ENCODE results near the gene DNASE1L2.

DNASE1L2 gene

DNA sequence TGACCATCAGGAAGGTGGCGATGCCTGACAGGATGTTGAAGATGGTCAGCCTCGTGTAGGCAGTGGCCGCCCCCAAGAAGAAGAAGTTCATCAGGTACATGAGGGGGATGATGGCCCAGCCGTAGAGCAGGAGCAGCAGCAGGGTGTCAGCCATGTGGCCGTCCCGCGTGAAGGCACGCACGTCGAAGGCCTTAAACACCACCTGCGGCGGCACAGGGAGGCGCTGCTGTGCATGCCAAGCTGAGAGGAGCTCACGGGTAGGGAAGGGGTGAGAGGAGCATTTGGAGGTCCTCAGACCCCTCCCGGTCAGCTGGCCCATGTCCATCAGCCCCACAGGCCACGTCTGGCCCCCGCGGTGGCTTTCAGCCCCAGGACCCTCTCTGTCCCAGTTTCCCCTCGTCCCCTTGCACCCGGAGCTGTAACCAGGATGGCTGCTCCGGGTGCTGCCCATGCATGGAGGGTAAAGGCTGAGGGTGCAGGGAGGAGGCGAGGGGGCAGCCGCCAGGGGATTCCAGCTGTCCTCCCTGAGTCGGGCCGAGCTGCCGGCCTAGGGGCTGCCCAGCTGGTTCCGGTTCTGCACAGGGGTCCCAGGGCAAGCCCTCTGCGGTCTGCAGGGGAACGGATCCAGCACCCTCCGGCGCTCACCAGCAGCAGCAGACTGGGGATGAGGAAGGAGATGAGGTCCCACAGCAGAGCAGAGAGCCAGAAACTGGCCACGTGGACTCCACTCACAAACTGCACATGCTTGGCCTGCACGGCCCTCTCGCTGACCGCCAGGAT lies 48.7 kb downstream of the DNASE1L2 start:
- TF ChIP-seq, protein P1, sequence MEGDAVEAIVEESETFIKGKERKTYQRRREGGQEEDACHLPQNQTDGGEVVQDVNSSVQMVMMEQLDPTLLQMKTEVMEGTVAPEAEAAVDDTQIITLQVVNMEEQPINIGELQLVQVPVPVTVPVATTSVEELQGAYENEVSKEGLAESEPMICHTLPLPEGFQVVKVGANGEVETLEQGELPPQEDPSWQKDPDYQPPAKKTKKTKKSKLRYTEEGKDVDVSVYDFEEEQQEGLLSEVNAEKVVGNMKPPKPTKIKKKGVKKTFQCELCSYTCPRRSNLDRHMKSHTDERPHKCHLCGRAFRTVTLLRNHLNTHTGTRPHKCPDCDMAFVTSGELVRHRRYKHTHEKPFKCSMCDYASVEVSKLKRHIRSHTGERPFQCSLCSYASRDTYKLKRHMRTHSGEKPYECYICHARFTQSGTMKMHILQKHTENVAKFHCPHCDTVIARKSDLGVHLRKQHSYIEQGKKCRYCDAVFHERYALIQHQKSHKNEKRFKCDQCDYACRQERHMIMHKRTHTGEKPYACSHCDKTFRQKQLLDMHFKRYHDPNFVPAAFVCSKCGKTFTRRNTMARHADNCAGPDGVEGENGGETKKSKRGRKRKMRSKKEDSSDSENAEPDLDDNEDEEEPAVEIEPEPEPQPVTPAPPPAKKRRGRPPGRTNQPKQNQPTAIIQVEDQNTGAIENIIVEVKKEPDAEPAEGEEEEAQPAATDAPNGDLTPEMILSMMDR (IDR thresholded peaks at IDR 0.05; ENCODE audit: borderline replicate concordance, control extremely low read depth, extremely low read depth, insufficient read depth, missing control alignments) = no peak
- in situ Hi-C loops (cut with MboI; ENCODE audit: low sequenced_read_pairs, unreplicated experiment) = no loop called here
- DNase-seq (ENCODE audit: low spot score) = no peak

DNA sequence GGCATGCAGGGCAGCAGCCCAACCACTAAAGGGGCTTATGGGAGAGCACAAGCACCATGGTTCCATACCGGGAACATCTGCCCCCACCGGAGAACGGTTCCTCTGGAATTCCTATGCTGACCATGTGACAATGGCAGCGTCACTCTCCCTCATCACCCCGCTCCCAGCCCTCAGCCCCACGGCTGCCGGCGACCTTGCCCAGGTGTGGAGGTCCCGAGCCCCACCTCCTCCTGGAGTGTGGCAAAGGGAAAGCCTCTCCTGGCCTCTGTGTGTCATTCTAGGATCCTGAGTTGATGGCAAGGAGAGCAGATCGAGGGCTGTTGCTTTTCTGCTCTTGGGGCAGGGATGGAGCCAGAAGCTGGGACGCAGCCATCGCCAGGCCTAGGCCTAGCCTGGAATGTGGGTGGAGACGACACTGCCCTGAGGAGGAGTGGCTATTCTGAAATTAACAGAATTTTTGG lies 49.5 kb downstream of the DNASE1L2 start:
- no peak for DNase-seq (ENCODE audit: low spot score)
- TF ChIP-seq, protein P1 (IDR thresholded peaks at IDR 0.05; ENCODE audit: borderline replicate concordance, control extremely low read depth, extremely low read depth, insufficient read depth, missing control alignments) = no peak
- in situ Hi-C loops (cut with MboI; ENCODE audit: low sequenced_read_pairs, unreplicated experiment) = no loop called here

DNA sequence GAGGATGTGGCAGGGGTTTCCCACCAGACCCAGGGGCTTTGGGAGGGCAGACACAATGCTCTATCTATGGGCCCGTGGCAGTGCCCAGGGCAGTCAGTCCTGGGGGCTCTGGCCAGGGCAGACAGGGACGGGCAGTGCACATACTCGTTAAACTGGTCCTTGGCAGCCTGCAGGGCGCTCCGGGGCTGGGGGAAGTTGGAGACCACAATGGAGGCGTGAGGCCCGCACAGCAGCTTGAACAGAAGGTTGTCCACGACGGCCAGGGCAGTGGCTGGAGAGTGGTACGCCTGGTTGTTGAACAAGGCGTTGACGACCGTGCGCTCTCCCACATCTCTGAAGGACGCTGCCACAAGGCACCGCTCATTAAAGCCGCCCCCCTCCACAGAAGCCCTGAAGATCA lies 50.3 kb downstream of the DNASE1L2 start:
- in situ Hi-C loops (cut with MboI; ENCODE audit: low sequenced_read_pairs, unreplicated experiment) = no loop called here
- no peak for DNase-seq (ENCODE audit: low spot score)
- TF ChIP-seq, protein P1 (IDR thresholded peaks at IDR 0.05; ENCODE audit: borderline replicate concordance, control extremely low read depth, extremely low read depth, insufficient read depth, missing control alignments) = no peak

DNA sequence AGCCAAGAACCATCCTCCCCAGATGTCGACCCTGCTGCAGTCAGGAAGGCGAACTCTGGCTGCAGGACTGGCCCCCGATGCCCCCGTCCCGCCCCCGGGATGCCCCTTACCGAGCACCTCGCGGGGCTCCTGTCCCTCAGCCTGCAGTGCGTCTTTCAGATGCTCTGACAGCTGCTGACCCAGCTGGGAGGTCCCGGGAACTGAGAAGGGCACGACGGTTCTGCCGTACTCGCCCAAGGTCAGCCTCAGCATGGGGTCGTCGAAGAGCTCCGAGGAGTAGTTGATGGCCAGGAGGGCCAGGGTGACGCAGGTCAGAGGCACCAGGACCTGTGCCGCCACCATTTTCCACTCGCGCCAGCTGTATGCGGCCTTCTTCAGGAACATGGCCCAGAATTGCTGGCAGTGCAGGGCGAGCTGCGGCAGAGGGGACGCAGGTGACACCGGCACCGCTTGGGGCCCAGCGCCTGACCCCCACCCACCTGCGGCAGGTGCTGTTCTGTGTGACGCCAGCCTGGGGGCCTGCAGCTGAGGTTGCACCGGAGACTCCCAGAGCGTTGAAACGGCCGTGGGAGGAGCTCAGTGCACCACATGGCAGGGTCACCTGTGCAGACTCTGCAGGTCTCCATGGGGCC lies 51.8 kb downstream of the DNASE1L2 start:
- in situ Hi-C loops (cut with MboI; ENCODE audit: low sequenced_read_pairs, unreplicated experiment) = no loop called here
- TF ChIP-seq, protein P1 (IDR thresholded peaks at IDR 0.05; ENCODE audit: borderline replicate concordance, control extremely low read depth, extremely low read depth, insufficient read depth, missing control alignments) = no peak
- DNase-seq (ENCODE audit: low spot score) = no peak
